IMR-90 (cell line): ENCODE data around the gene CEP68. TPM values are rescaled to one million over a fixed set of nuclear protein-coding genes. Genes with fewer than 3 reads are reported as not detected.

Source experiments
- ATAC-seq: fragments of 200-7000 bp; cut with Tn5 transposase; 2 replicates; pipeline ENCODE4 v1.9.1; 2020; ENCODE audit warnings: low read depth, mild to moderate bottlenecking, moderate library complexity
- BruUV-seq: library from RNA; stranded (reverse); fragments of 400-500 nt; replicated peaks from 2 replicates; lab custom pipeline; 2021; lab: Mats Ljungman, UMichigan
- CTCF ChIA-PET: fragments of 300-600 bp; formaldehyde crosslinking; extraction: SDS; loops from one replicate; lab custom pipeline; 2021; ENCODE audit warnings: antibody characterized with exemption; lab: Yijun Ruan, JAX
- POLR2A ChIA-PET: fragments of 300-600 bp; sonication (Branson Sonifier 250); formaldehyde crosslinking; loops from one replicate; lab custom pipeline; 2022; ENCODE audit warnings: antibody characterized with exemption; ENCODE audit not compliant: unreplicated experiment; lab: Charles Lee
- DNase-seq: peaks from one replicate; pipeline ENCODE4 v3.0.0; 2013
- H2AFZ ChIP-seq: replicated peaks from 2 replicates; pipeline ENCODE3; 2013; ENCODE audit warnings: low read length, mild to moderate bottlenecking; ENCODE audit not compliant: poor library complexity
- H2AK5ac ChIP-seq: 2 replicates; pipeline ENCODE4 v1.6.1; 2013; ENCODE audit warnings: low read depth, low read length, inconsistent platforms
- H2AK9ac ChIP-seq: replicated peaks from 2 replicates; pipeline ENCODE3; 2013; ENCODE audit warnings: mild to moderate bottlenecking, low read depth, low read length, moderate library complexity; ENCODE audit not compliant: poor library complexity
- H2BK120ac ChIP-seq: 2 replicates; pipeline ENCODE4 v1.6.1; 2013; ENCODE audit warnings: low read depth, low read length, inconsistent platforms
- H2BK15ac ChIP-seq: 3 replicates; pipeline ENCODE4 v1.6.1; 2013; ENCODE audit warnings: low read depth, low read length, inconsistent platforms
- H2BK20ac ChIP-seq: 2 replicates; pipeline ENCODE4 v1.6.1; 2013; ENCODE audit warnings: low read depth, mild to moderate bottlenecking, inconsistent platforms, low read length, moderate library complexity
- H2BK5ac ChIP-seq: 2 replicates; pipeline ENCODE4 v1.6.1; 2013; ENCODE audit warnings: mild to moderate bottlenecking, low read depth, low read length, inconsistent platforms; ENCODE audit not compliant: poor library complexity, severe bottlenecking
- H3K14ac ChIP-seq: replicated peaks from 2 replicates; pipeline ENCODE4 v1.6.1; 2013; ENCODE audit warnings: low read depth, low read length, inconsistent platforms
- H3K18ac ChIP-seq: 2 replicates; pipeline ENCODE4 v1.6.1; 2013; ENCODE audit warnings: low read depth, low read length, control low read depth
- H3K23ac ChIP-seq: 2 replicates; pipeline ENCODE4 v1.6.1; 2013; ENCODE audit warnings: low read depth, low read length, inconsistent platforms
- H3K27ac ChIP-seq: 2 replicates; pipeline ENCODE4 v1.5.1; 2013; ENCODE audit warnings: mild to moderate bottlenecking, control low read depth, low read length; ENCODE audit not compliant: insufficient read depth
- H3K27me3 ChIP-seq: 2 replicates; pipeline ENCODE4 v1.6.1; 2013; ENCODE audit warnings: low read length; ENCODE audit not compliant: control insufficient read depth, insufficient read depth
- H3K36me3 ChIP-seq: 2 replicates; pipeline ENCODE4 v1.6.1; 2013; ENCODE audit warnings: low read length, mixed read lengths; ENCODE audit not compliant: control insufficient read depth, insufficient read depth
- H3K4ac ChIP-seq: 2 replicates; pipeline ENCODE4 v1.6.1; 2013; ENCODE audit warnings: low read depth, low read length, inconsistent platforms
- H3K4me1 ChIP-seq: 2 replicates; pipeline ENCODE4 v1.6.1; 2013; ENCODE audit warnings: low read length, mixed read lengths; ENCODE audit not compliant: control insufficient read depth, insufficient read depth
- H3K4me2 ChIP-seq: 2 replicates; pipeline ENCODE4 v1.6.1; 2013; ENCODE audit warnings: low read depth, mild to moderate bottlenecking, control low read depth, low read length, moderate library complexity
- H3K4me3 ChIP-seq: 2 replicates; pipeline ENCODE4 v1.5.1; 2013; ENCODE audit warnings: low read depth, mild to moderate bottlenecking, control low read depth, low read length, moderate library complexity; ENCODE audit not compliant: insufficient read depth
- H3K56ac ChIP-seq: 2 replicates; pipeline ENCODE4 v1.6.1; 2013; ENCODE audit warnings: low read length, inconsistent platforms; ENCODE audit not compliant: insufficient read depth; ENCODE audit errors: extremely low read depth
- H3K79me1 ChIP-seq, 2 experiments: 2 replicates each; pipeline ENCODE4 v1.6.1; 2013; ENCODE audit warnings: low read length in 2 of 2, inconsistent platforms in 1 of 2, low read depth in 1 of 2
- H3K9ac ChIP-seq: 2 replicates; pipeline ENCODE4 v1.6.1; 2013; ENCODE audit warnings: low read depth, low read length, control low read depth
- H3K9me1 ChIP-seq: 2 replicates; pipeline ENCODE4 v1.6.1; 2013; ENCODE audit warnings: low read length, inconsistent platforms; ENCODE audit not compliant: insufficient read depth
- H3K9me3 ChIP-seq: 2 replicates; pipeline ENCODE4 v1.6.1; 2013; ENCODE audit warnings: low read length; ENCODE audit not compliant: control insufficient read depth, insufficient read depth
- H4K20me1 ChIP-seq: 2 replicates; pipeline ENCODE4 v1.6.1; 2013; ENCODE audit warnings: low read length, inconsistent platforms; ENCODE audit not compliant: insufficient read depth
- H4K5ac ChIP-seq: 2 replicates; pipeline ENCODE4 v1.6.1; 2013; ENCODE audit warnings: mild to moderate bottlenecking, low read depth, low read length, control low read depth
- H4K8ac ChIP-seq, 2 experiments: 2 replicates each; pipeline ENCODE4 v1.6.1; 2013; ENCODE audit warnings: low read depth in 2 of 2, low read length in 2 of 2, control low read depth in 1 of 2, inconsistent platforms in 1 of 2
- H4K91ac ChIP-seq: 2 replicates; pipeline ENCODE4 v1.6.1; 2013; ENCODE audit warnings: low read depth, low read length, inconsistent platforms; ENCODE audit not compliant: insufficient read depth
- BHLHE40 ChIP-seq: fragments of 150-350 bp; IDR thresholded peaks from 2 replicates; pipeline ENCODE4 v1.6.1; 2016; ENCODE audit warnings: mild to moderate bottlenecking, low read depth, low read length
- CEBPB ChIP-seq: IDR thresholded peaks from 2 replicates; pipeline ENCODE4 v1.6.1; 2012; ENCODE audit warnings: low read depth, low read length, improper control_type of control experiment
- CHD1 ChIP-seq: IDR thresholded peaks from 2 replicates; pipeline ENCODE4 v1.6.1; 2012; ENCODE audit warnings: low read depth, low read length, improper control_type of control experiment
- CTCF ChIP-seq: conservative IDR thresholded peaks from 2 replicates; pipeline ENCODE4 v1.5.1; 2012; ENCODE audit warnings: mild to moderate bottlenecking, low read depth, low read length, improper control_type of control experiment
- ELK1 ChIP-seq: fragments of 150-350 bp; IDR thresholded peaks from 2 replicates; pipeline ENCODE4 v1.6.1; 2016; ENCODE audit warnings: low read depth, mild to moderate bottlenecking, low read length, moderate library complexity, borderline replicate concordance
- FOS ChIP-seq: fragments of 150-350 bp; IDR thresholded peaks from 2 replicates; pipeline ENCODE4 v1.6.1; 2016; ENCODE audit warnings: low read depth, low read length
- MAFK ChIP-seq: IDR thresholded peaks from 2 replicates; pipeline ENCODE4 v1.6.1; 2012; ENCODE audit warnings: low read depth, low read length, improper control_type of control experiment
- MAZ ChIP-seq: IDR thresholded peaks from 2 replicates; pipeline ENCODE4 v1.6.1; 2012; ENCODE audit warnings: low read depth, mild to moderate bottlenecking, low read length, improper control_type of control experiment, moderate library complexity, borderline replicate concordance
- MXI1 ChIP-seq: IDR thresholded peaks from 2 replicates; pipeline ENCODE4 v1.6.1; 2012; ENCODE audit warnings: low read depth, mild to moderate bottlenecking, low read length, moderate library complexity, borderline replicate concordance
- NFE2L2 ChIP-seq: fragments of 150-350 bp; IDR thresholded peaks from 2 replicates; pipeline ENCODE4 v1.6.1; 2016; ENCODE audit warnings: low read depth, mild to moderate bottlenecking, low read length
- POLR2A ChIP-seq: IDR thresholded peaks from 2 replicates; pipeline ENCODE4 v1.6.1; 2012; ENCODE audit warnings: mild to moderate bottlenecking, low read depth, low read length
- RAD21 ChIP-seq: IDR thresholded peaks from 2 replicates; pipeline ENCODE4 v1.6.1; 2012; ENCODE audit warnings: low read length, improper control_type of control experiment
- RCOR1 ChIP-seq: IDR thresholded peaks from 2 replicates; pipeline ENCODE4 v1.6.1; 2012; ENCODE audit warnings: mild to moderate bottlenecking, low read length, improper control_type of control experiment; ENCODE audit not compliant: insufficient replicate concordance
- RFX5 ChIP-seq: IDR thresholded peaks from 2 replicates; pipeline ENCODE4 v1.8.0; 2012; ENCODE audit warnings: low read depth, mild to moderate bottlenecking, low read length, moderate library complexity
- SMC3 ChIP-seq: fragments of 150-350 bp; IDR thresholded peaks from 2 replicates; pipeline ENCODE4 v1.6.1; 2016; ENCODE audit warnings: low read depth, mild to moderate bottlenecking, antibody characterized with exemption, low read length, moderate library complexity
- USF2 ChIP-seq: fragments of 150-350 bp; IDR thresholded peaks from 2 replicates; pipeline ENCODE4 v1.6.1; 2017; ENCODE audit warnings: mild to moderate bottlenecking, antibody characterized with exemption, low read length, low read depth
- dilution Hi-C: fragments of 300-500 bp; cut with HindIII; formaldehyde crosslinking; loops from one replicate; pipeline ENCODE4 v1.14.3; 2018; ENCODE audit warnings: low sequenced_read_pairs; ENCODE audit not compliant: unreplicated experiment
- in situ Hi-C: fragments of 300-500 bp; cut with MboI; formaldehyde crosslinking; loops from 3 replicates; pipeline ENCODE4 v1.14.3; 2019; ENCODE audit warnings: low sequenced_read_pairs, inconsistent platforms, mixed read lengths
- intact Hi-C: fragments of 100-400 bp; cut with micrococcal nuclease; formaldehyde crosslinking; loops from 2 replicates; pipeline ENCODE4 v1.10.0; 2022
- polyA plus RNA-seq, 3 experiments: library from polyadenylated mRNA; depleted of rRNA; stranded (reverse); fragments of >200 nt; gene quantifications; 2 replicates each; pipeline ENCODE4 v1.2.3, GENCODE V29; 2012; ENCODE audit warnings: low replicate concordance in 1 of 3
- total RNA-seq: library from RNA; depleted of rRNA; stranded (reverse); fragments of >200 nt; gene quantifications from 2 replicates; pipeline ENCODE4 v1.2.3, GENCODE V29; 2012

Gene CEP68
- total and polyA plus RNA-seq, 2 of the 4 experiments (the other 2 are of a cell fraction), result 5.5 to 5.6 TPM

- ATAC-seq, result no peak
- H3K36me3 ChIP-seq, result peaks cover 2% of the 10 kb centered on the region; the same call in 1 of the 2 replicates
- H3K4me1 ChIP-seq, result peaks cover 4% of the 10 kb centered on the region
- no peak overlapping the region for H4K91ac ChIP-seq
- no peak overlapping the region for H3K27ac ChIP-seq
- POLR2A ChIA-PET, result no interaction called here
- H4K8ac ChIP-seq, result no peak overlapping the region
- H3K79me1 ChIP-seq, result peaks cover 2 to 53% of the 10 kb centered on the region in 2 experiments; a peak in 3 of 4 replicates
- no peak overlapping the region for H3K4me3 ChIP-seq
- no peak overlapping the region for H3K14ac ChIP-seq
- peaks cover 99% of the 10 kb centered on the region for H4K20me1 ChIP-seq
- no peak overlapping the region for H3K4me2 ChIP-seq
- intact Hi-C loops (no loop called here), in situ Hi-C loops (no loop called here), dilution Hi-C loops (no loop called here)
- no peaks in the 10 kb centered on the region for H3K9me3 ChIP-seq
- no peak overlapping the region for H2AK5ac ChIP-seq
- no peak overlapping the region for H2BK5ac ChIP-seq
- H3K9me1 ChIP-seq, result peaks cover 16% of the 10 kb centered on the region
- no peaks in the 10 kb centered on the region for H3K27me3 ChIP-seq
- TF ChIP-seq CEBPB (no peak), CHD1 (no peak), NFE2L2 (no peak), BHLHE40 (no peak), CTCF (no peak), ELK1 (no peak), MAZ (no peak), FOS (no peak), RAD21 (no peak), RFX5 (no peak), POLR2A (no peak), MXI1 (no peak), MAFK (no peak), USF2 (no peak), RCOR1 (no peak), SMC3 (no peak)
- no peak overlapping the region for H2BK20ac ChIP-seq
- H3K23ac ChIP-seq, result no peak overlapping the region
- no peak overlapping the region for H2AFZ ChIP-seq
- H2BK120ac ChIP-seq, result no peak overlapping the region
- CTCF ChIA-PET, result no interaction called here
- H2BK15ac ChIP-seq, result no peak overlapping the region
- BruUV-seq, result no TSS peak
- H3K56ac ChIP-seq, result no peak overlapping the region
- H3K18ac ChIP-seq, result no peak overlapping the region
- no peak overlapping the region for H3K9ac ChIP-seq
- no peak overlapping the region for H4K5ac ChIP-seq
- no peak for DNase-seq
- no peak overlapping the region for H2AK9ac ChIP-seq
- H3K4ac ChIP-seq, result no peak overlapping the region
These were observed 58.7 kb downstream of the CEP68 start for GRCh38 chr2:65114921-65115320.
